Astrocyte (in vitro differentiated cells and primary cell): ENCODE results near the gene PDF.

Experiments used
- CTCF ChIP-seq: IDR thresholded peaks from 2 replicates; pipeline ENCODE4 v1.5.1; 2011; ENCODE audit warnings: low read depth, mild to moderate bottlenecking, inconsistent platforms, low read length, moderate library complexity; ENCODE audit not compliant: insufficient read depth
- EZH2 ChIP-seq: IDR thresholded peaks from 2 replicates; pipeline ENCODE4 v1.6.1; 2012; ENCODE audit warnings: mild to moderate bottlenecking, low read length, inconsistent platforms; ENCODE audit not compliant: insufficient read depth

- TF ChIP-seq CTCF (no peak), EZH2 (no peak)
Measured at GRCh38 chr16:69363281-69363717, 32.9 kb upstream of the PDF start.
